OCI-LY7 (cell line): ENCODE measurements around the gene ZNF683.

Experiments
- CTCF ChIP-seq: fragments of 200-600 bp; sonication (generic); conservative IDR thresholded peaks from 2 replicates; pipeline ENCODE4 v1.5.1; 2014; ENCODE audit warnings: mild to moderate bottlenecking, antibody characterized with exemption, low read length, moderate library complexity, mixed read lengths
- EZH2phosphoT487 ChIP-seq: fragments of 200-600 bp; sonication (generic); IDR thresholded peaks from 2 replicates; pipeline ENCODE4 v1.6.1; 2018; ENCODE audit warnings: low read depth, borderline replicate concordance, mild to moderate bottlenecking, mixed run types, antibody characterized with exemption, low read length, moderate library complexity, mixed read lengths

- TF ChIP-seq CTCF (no peak), EZH2phosphoT487 (no peak)
Measured at GRCh38 chr1:26357121-26357602, 15.4 kb downstream of the ZNF683 start.
